Stimulated activated CD4-positive, alpha-beta T cell treated with anti-CD3 and anti-CD28 coated beads, Interleukin-12 subunit alpha, Interleukin-12 subunit beta, amount 100 ng/mL, for 24 hours (primary cell): ENCODE results near the gene ZNF624.
"Not testable (repeated sequence)": the region's sequence is repeated elsewhere in the genome, so short reads cannot be mapped to it uniquely, and the experiment has no call there.

Source experiments
- DNase-seq, 2 experiments: peaks; one replicate each; pipeline ENCODE4 v3.0.0-alpha.2; 2020; ENCODE audit warnings: low read depth in 2 of 2

ZNF624 gene

DNA sequence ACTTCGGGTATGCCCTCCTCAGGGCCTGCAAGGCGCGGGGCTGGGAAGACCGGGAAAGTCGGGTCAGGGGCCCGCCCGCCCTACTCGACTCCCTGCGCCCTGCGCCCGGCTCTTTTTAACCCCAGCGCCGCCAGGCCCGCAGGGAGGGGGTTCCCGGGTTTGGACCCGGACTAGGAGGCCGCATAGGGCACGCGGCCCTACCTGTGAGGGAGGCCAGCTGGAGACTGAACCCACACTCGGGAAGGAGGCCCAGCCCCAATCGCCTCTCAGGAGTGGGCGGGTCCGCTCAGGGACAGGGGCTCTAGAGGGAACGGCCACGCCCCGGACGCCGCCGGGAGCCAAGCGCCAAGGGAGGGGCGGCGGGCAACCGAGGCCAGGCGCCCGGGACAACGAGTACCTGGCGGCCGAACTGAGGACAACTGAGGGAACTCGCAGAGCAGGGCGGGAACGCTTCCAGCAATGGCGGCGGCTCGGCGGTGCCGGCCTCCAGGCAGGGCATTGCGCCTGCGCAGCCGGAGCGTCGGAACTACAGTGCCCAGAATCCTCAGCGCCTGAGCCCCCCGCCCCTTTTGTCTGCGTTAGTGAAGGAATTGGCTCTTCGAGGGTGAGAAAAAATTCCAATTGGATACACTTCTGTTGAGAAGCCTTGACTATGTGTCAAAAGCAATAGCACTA lies at the start of gene ZNF624:
ZNF624 (minus strand) TSS at position 484 of the 675 bp plus-strand sequence.
- DNase-seq = peak; percentile 75 to 88

DNA sequence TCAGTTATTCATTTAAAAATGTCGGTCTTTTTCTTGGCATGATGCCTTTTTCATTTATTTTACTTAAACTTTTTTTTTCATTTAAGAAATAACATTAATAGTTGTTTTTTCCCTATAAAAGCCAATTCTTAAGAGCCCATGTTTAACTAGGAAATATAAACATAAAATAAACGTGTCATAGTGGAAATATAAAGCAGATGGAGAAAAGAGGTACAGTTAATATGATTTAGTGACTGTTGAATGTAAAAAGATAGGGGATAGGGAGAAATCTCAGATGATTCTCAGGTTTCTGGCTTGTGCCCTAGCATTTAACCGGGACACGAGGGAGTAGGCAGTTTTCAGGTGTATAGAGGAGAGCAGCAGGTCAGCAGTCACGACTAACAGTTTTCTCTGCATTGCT lies 44.0 kb upstream of the ZNF624 start:
- DNase-seq = not testable (repeated sequence)

- DNase-seq = not testable (repeated sequence)
Measured at GRCh38 chr17:16690447-16690846, 36.8 kb upstream of the ZNF624 start.

DNA sequence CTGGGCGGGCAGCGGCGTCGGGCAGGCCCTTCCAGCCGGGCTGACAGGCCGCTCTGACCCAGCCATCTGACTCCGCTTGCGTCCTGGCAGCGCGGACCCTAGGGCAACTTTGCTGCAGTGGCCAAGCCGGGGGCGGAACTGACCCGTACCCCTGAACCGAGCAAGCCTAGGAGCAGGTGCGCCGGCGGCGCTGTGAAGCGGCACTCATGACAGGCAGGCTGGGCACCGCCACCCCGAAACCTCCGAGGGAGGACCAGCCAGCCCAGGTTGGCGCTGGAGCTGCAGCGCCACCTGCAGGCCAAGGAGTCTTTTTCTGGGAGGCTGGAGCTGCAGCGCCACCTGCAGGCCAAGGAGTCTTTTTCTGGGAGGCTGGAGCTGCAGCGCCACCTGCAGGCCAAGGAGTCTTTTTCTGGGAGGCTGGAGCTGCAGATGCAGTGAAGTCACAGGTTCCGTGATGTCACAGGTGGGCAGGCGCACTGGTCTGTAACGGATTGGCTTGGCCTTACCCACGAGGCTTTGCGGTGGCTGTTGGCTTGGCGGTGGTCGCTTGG lies 36.2 kb upstream of the ZNF624 start, which contains the start of gene CCDC144A:
CCDC144A (plus strand) TSS at position 511 of the 551 bp plus-strand sequence. CDS start 160 bp downstream, outside the sequence.
- peak; percentile 39 to 69 for DNase-seq

GRCh38 chr17:16687151-16687550 lies 33.5 kb upstream of the ZNF624 start:
- not testable (repeated sequence) for DNase-seq

DNA sequence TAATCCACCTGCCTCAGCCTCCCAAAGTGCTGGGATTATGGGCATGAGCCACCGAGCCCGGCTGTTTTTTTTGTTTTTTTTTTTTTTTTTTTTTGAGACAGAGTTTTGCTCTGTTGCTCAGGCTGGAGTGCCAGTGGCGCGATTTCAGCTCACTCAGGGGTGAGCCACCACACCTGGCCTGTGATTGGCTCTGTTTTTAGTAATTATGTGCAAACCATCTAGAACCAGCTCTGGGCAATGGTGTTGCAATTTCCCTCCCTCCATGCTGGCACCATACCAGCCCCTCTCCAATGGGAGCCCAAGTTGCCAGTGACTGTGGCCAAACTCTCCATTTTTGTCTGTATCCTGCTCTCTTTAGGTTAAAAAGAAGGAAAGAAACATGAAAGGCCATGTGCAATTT lies 32.4 kb upstream of the ZNF624 start:
- DNase-seq = not testable (repeated sequence)

- not testable (repeated sequence) for DNase-seq
Measured at GRCh38 chr17:16683290-16684138, 29.9 kb upstream of the ZNF624 start.

- no peak for DNase-seq
Measured at GRCh38 chr17:16676676-16677268, 23.1 kb upstream of the ZNF624 start.

DNA sequence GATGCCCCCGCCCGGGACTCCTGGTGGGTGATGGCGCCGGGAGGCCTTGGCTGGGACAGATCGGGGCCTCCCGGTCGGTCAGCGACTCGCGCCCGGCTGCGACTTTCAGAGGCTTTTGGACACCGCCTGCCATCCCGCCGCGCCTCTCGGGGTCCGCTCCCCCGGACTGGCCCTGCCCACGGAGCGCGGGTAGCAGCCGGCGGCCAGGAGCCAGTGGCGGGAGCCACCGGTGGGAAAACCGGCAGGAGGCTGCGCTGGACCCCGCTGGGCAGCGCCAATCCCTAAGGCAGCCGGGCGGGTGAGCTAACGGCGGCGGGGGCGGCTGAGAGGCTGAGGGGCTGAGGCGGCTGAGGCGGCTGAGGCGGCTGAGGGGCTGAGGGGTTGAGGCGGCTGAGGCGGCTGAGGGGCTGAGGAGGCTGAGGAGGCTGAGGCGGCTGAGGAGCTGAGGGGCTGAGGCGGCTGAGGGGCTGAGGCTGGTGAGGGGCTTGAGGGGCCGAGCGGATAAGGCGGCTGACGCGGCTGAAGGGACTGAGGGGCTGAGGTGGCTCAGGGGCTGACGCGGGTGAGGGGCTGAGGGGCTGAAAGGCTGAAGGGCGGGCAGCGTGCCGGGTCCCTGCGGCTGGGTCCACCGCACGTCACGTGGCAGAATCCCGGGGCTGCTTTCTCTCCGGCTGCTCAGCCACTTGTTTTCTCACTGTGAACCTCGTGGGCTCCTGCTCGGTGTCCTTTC lies 13.4 kb upstream of the ZNF624 start:
- not testable (repeated sequence) for DNase-seq

DNA sequence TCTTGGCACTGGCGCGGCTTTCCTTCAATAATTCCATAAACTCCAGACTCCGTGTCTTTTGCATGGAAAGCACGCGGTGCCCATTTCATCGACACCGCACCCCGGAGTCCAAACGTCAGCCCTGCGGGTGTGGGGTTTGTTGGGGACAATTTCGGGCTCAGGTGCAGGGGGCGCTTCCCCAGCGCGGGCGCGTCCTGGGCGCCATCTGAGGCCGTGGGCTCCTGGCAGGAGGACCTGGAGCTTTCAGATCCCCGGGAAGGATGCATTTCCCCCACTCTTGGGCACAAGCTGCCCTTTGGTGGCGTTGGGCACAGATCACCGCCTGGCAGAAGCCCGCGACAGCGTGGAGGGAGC lies 12.9 kb upstream of the ZNF624 start:
- not testable (repeated sequence) for DNase-seq

- no peak for DNase-seq
Measured at GRCh38 chr17:16662936-16663335, 9.3 kb upstream of the ZNF624 start.

DNA sequence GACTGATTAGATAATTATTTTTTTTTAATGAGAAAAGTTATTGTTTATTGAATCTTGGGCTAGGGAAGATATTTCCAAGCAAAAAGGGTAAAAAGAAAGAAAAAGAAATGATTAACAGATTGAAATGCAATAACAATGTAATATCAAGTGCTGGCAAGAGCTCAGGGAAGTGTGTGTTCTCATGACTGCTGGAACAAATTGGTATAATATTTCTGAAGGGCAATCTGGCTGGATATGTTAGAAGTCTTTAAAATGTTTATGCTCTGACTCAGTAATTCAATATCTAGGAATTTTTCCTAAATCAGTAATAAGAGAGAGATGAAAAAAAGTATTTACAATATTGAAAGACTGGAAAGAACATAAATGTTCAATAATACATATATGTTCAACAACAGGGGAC lies 7.6 kb upstream of the ZNF624 start:
- DNase-seq = no peak

- no peak for DNase-seq
Measured at GRCh38 chr17:16652847-16653366, 743 bp downstream of the ZNF624 start.

DNA sequence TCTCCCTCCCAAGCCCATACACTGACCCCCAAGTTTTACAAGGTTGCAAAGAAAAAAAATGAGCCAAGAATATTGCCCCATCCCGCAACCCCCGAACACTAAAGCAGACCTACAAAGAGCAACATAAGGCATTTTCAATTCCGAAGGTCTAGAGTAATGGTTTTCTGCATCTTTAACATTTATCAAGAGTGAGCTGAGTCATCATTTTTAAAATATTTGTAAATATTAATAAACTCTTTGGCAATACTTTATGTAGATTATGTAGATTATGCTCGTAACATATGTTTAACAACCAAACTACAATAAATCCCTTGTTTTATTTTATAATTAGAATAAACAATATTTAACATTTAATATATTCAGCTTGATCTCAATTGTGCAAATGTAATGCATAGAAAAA lies 1.4 kb downstream of the ZNF624 start:
- DNase-seq = no peak

GRCh38 chr17:16649585-16649984 lies 4.1 kb downstream of the ZNF624 start:
- DNase-seq = no peak

DNA sequence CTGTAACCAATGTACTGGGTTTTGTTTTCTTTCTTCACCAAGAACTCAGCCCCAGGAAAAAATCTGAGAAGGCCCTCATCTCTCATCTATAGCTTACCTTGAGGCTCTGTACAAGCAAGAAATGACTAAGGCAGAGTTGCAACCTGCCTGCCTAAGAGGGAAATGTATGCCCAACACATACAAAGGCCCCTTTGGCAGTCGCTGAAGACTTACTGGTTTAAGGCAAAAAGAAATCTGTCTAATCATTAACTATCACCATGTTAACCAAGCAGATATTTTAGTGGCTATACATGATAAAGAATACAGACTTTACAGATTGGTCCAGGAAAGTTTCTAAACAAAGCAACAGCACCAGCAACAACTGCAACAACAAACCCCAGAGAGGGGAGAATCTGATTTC lies 14.2 kb downstream of the ZNF624 start:
- no peak for DNase-seq

DNA sequence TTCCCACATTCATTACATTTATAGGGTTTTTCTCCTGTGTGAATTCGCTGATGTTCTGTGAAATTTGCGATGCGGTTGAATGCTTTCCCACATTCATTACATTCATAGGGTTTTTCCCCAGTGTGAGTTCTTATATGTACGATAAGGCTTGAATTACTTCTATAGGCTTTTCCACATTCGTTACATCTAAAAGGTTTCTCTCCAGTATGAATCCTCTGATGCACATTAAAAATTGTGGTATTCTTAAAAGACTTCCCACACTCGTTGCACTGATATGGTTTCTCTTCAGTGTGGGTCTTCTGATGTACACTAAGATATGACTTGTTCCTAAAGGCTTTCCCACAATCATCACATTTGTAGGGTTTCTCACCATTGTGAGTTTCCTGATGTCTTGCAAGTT lies 30.4 kb downstream of the ZNF624 start:
- DNase-seq = no peak

DNA sequence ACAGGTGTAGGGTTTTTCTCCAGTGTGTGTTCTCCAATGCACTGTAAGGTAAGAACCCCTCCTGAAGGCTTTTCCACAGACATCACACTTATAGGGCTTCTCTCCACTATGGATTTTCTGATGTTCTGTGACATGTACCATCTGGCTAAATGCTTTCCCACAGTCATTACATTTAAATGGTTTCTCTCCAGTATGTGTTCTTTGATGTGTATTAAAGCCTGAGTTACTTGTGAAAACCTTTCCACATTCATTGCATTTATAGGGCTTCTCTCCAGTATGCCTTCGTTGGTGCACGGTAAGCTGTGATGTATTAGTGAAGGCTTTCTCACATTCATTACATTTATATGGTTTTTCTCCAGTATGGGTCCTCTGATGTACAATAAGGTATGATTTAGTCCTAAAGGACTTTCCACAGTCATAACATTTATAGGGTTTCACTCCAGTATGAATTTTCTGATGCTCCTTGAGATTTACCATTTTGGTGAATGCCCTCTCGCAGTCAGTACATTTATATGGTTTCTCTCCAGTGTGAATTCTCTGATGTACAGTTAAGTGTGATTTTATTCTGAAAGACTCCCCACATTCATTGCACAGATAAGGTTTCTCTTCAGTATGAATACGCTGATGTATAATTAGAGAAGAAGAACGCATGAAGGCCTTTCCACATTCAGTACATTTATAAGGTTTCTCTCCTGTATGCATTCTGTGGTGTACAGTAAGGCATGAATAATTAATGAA lies 30.9 kb downstream of the ZNF624 start:
- DNase-seq = no peak

DNA sequence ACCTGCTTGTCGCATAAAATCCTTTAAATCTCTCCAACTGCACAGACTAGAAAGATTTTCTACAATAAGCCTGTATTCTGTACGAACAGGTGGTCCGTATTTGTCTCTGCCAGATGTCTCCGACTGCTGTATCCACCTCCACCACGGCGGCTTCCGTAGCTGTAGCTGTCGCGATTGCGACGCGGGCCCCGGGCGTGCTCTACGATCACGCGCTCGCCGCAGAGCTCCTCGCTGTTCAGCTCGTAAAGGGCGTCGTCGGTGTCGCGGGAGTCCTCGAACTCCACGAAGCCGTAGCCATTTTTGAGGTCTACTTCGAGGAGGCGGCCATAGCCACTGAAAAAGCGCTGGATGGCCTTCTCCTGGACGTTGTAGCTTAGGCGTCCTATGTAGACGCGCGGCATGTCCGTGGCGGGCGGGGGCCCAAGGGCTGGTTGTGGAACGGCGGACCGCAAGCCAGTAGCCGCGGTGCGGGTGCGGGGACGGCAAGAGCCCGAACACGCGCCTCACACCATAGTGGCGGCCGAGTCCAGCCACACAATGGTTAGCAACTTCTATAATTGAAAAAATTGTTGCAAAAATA lies 36.1 kb downstream of the ZNF624 start:
- DNase-seq = no peak

DNA sequence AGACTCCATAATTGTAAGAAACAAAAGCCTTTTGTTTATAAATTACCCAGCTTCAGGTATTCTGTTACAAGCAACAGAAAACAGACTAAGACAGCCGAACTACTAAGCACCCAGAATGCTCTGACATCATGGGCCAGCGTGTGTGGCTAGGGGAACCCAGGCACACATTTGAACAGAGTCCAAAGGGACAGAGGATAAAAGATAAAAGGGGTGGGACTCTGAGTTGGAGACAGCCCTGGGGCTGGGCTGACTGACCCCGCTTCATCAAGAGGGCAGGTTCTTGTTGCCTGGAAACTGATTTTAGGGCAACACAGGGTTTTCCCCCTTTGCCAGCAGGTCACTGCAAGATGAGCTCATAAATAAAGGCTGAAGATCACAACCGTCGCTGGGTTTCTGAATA lies 54.1 kb downstream of the ZNF624 start:
- DNase-seq = no peak
